ENCODE measurements around the gene SARNP. TPM values are rescaled to one million over a fixed set of nuclear protein-coding genes. Genes with fewer than 3 reads are reported as not detected.
A peak's percentile ranks its signal among the peaks of the same experiment; 100 is the strongest.

The SARNP gene
- total and polyA plus RNA-seq, 9 of the 15 experiments (the other 6 are each of a cell fraction or from before 2014, with no cell fraction given), result 70.1 to 400 (median 198) TPM

DNA sequence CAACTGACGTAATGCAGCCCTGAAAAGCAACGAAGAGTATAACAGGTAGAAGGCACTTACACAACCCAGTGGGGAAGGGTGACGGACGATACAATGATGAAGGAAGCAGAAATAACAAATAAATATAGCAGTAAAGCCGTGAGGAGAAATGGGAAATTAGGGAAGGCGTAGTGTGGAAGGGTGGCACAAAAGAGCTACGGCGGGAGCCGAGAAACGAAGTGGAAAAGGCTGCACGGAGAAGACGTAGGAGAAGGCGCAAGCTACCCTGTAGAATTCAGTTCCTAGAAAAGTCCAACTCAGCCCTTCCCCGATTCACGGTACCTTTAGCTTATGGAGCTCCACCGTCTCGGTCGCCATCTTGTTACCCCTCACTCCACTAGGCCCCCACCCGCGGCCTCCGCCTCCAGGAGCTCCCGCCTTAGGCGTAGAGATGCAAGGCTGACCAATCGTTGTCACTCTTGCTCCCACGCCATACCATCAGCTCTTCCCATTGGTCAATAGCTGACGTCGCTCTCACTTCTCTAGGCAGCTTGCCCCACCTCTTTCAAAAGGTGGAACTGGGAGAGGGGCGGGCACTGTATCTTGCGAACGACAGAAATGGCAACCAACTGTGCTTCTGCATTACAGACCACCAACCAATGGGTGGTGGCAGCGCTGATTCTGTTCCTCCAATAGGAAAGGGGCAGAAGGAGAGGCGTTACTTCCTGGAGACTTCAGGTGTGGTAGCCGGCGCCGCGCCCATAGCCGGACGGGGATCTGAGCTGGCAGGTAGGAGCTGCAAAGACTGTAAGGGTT is at the start of gene SARNP, which contains the start of gene ORMDL2 (continued):
- TF ChIP-seq ZNF551 (CRISPR knock-in tag; IDR thresholded peaks at IDR 0.05) (no peak), SMAD4 (CRISPR knock-in tag; conservative IDR thresholded peaks at IDR 0.05) (no peak), MCM3 (IDR thresholded peaks at IDR 0.05) (no peak), KDM5B (IDR thresholded peaks at IDR 0.05; ENCODE audit: insufficient replicate concordance, low read depth, low read length) (peak; percentile 82), GABPA (tag; conservative IDR thresholded peaks at IDR 0.05; ENCODE audit: low read depth) (peak; percentile 93), ZNF431 (CRISPR knock-in tag; IDR thresholded peaks at IDR 0.05) (no peak), WHSC1 (IDR thresholded peaks at IDR 0.05; ENCODE audit: low read length) (no peak), IFI16 (CRISPR knock-in tag; IDR thresholded peaks at IDR 0.05) (no peak)
- TF ChIP-seq, protein P1, sequence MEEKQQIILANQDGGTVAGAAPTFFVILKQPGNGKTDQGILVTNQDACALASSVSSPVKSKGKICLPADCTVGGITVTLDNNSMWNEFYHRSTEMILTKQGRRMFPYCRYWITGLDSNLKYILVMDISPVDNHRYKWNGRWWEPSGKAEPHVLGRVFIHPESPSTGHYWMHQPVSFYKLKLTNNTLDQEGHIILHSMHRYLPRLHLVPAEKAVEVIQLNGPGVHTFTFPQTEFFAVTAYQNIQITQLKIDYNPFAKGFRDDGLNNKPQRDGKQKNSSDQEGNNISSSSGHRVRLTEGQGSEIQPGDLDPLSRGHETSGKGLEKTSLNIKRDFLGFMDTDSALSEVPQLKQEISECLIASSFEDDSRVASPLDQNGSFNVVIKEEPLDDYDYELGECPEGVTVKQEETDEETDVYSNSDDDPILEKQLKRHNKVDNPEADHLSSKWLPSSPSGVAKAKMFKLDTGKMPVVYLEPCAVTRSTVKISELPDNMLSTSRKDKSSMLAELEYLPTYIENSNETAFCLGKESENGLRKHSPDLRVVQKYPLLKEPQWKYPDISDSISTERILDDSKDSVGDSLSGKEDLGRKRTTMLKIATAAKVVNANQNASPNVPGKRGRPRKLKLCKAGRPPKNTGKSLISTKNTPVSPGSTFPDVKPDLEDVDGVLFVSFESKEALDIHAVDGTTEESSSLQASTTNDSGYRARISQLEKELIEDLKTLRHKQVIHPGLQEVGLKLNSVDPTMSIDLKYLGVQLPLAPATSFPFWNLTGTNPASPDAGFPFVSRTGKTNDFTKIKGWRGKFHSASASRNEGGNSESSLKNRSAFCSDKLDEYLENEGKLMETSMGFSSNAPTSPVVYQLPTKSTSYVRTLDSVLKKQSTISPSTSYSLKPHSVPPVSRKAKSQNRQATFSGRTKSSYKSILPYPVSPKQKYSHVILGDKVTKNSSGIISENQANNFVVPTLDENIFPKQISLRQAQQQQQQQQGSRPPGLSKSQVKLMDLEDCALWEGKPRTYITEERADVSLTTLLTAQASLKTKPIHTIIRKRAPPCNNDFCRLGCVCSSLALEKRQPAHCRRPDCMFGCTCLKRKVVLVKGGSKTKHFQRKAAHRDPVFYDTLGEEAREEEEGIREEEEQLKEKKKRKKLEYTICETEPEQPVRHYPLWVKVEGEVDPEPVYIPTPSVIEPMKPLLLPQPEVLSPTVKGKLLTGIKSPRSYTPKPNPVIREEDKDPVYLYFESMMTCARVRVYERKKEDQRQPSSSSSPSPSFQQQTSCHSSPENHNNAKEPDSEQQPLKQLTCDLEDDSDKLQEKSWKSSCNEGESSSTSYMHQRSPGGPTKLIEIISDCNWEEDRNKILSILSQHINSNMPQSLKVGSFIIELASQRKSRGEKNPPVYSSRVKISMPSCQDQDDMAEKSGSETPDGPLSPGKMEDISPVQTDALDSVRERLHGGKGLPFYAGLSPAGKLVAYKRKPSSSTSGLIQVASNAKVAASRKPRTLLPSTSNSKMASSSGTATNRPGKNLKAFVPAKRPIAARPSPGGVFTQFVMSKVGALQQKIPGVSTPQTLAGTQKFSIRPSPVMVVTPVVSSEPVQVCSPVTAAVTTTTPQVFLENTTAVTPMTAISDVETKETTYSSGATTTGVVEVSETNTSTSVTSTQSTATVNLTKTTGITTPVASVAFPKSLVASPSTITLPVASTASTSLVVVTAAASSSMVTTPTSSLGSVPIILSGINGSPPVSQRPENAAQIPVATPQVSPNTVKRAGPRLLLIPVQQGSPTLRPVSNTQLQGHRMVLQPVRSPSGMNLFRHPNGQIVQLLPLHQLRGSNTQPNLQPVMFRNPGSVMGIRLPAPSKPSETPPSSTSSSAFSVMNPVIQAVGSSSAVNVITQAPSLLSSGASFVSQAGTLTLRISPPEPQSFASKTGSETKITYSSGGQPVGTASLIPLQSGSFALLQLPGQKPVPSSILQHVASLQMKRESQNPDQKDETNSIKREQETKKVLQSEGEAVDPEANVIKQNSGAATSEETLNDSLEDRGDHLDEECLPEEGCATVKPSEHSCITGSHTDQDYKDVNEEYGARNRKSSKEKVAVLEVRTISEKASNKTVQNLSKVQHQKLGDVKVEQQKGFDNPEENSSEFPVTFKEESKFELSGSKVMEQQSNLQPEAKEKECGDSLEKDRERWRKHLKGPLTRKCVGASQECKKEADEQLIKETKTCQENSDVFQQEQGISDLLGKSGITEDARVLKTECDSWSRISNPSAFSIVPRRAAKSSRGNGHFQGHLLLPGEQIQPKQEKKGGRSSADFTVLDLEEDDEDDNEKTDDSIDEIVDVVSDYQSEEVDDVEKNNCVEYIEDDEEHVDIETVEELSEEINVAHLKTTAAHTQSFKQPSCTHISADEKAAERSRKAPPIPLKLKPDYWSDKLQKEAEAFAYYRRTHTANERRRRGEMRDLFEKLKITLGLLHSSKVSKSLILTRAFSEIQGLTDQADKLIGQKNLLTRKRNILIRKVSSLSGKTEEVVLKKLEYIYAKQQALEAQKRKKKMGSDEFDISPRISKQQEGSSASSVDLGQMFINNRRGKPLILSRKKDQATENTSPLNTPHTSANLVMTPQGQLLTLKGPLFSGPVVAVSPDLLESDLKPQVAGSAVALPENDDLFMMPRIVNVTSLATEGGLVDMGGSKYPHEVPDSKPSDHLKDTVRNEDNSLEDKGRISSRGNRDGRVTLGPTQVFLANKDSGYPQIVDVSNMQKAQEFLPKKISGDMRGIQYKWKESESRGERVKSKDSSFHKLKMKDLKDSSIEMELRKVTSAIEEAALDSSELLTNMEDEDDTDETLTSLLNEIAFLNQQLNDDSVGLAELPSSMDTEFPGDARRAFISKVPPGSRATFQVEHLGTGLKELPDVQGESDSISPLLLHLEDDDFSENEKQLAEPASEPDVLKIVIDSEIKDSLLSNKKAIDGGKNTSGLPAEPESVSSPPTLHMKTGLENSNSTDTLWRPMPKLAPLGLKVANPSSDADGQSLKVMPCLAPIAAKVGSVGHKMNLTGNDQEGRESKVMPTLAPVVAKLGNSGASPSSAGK (IDR thresholded peaks at IDR 0.05), result no peak
- TF ChIP-seq, protein P2, sequence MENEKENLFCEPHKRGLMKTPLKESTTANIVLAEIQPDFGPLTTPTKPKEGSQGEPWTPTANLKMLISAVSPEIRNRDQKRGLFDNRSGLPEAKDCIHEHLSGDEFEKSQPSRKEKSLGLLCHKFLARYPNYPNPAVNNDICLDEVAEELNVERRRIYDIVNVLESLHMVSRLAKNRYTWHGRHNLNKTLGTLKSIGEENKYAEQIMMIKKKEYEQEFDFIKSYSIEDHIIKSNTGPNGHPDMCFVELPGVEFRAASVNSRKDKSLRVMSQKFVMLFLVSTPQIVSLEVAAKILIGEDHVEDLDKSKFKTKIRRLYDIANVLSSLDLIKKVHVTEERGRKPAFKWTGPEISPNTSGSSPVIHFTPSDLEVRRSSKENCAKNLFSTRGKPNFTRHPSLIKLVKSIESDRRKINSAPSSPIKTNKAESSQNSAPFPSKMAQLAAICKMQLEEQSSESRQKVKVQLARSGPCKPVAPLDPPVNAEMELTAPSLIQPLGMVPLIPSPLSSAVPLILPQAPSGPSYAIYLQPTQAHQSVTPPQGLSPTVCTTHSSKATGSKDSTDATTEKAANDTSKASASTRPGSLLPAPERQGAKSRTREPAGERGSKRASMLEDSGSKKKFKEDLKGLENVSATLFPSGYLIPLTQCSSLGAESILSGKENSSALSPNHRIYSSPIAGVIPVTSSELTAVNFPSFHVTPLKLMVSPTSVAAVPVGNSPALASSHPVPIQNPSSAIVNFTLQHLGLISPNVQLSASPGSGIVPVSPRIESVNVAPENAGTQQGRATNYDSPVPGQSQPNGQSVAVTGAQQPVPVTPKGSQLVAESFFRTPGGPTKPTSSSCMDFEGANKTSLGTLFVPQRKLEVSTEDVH (IDR thresholded peaks at IDR 0.05; ENCODE audit: low read depth, partially characterized antibody), result peak; percentile 70
- TF ChIP-seq, protein P3, sequence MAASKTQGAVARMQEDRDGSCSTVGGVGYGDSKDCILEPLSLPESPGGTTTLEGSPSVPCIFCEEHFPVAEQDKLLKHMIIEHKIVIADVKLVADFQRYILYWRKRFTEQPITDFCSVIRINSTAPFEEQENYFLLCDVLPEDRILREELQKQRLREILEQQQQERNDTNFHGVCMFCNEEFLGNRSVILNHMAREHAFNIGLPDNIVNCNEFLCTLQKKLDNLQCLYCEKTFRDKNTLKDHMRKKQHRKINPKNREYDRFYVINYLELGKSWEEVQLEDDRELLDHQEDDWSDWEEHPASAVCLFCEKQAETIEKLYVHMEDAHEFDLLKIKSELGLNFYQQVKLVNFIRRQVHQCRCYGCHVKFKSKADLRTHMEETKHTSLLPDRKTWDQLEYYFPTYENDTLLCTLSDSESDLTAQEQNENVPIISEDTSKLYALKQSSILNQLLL (CRISPR knock-in tag; IDR thresholded peaks at IDR 0.05; ENCODE audit: borderline replicate concordance), result no peak

Measured in K562 (cell line).